Measurements from ENCODE around the gene NPB.

Gene NPB

GRCh38 chr17:81899514-81900166 is 2.4 kb upstream of the NPB start:
- DNase-seq = no peak

- no peak for DNase-seq
Measured at GRCh38 chr17:81900181-81900820, 1.7 kb upstream of the NPB start.

- no peak for DNase-seq
Measured at GRCh38 chr17:81901167-81902022, 643 bp upstream of the NPB start.

- no peak for DNase-seq
Measured at GRCh38 chr17:81902653-81903414, 796 bp downstream of the NPB start.

- no peak for DNase-seq
Measured at GRCh38 chr17:81903415-81903831, 1.4 kb downstream of the NPB start.

- DNase-seq = no peak
Measured at GRCh38 chr17:81903896-81904599, 2.0 kb downstream of the NPB start.

- DNase-seq = no peak
Measured at GRCh38 chr17:81904600-81905423, 2.8 kb downstream of the NPB start.

GRCh38 chr17:81905424-81905875 is 3.4 kb downstream of the NPB start:
- DNase-seq = no peak

- no peak for DNase-seq
Measured at GRCh38 chr17:81905993-81906392, 4.0 kb downstream of the NPB start.

GRCh38 chr17:81906476-81907218 is 4.6 kb downstream of the NPB start:
- no peak for DNase-seq

- DNase-seq = no peak
Measured at GRCh38 chr17:81907219-81908145, 5.4 kb downstream of the NPB start.

GRCh38 chr17:81908793-81909192 is 6.8 kb downstream of the NPB start:
- DNase-seq = no peak

GRCh38 chr17:81909231-81909630 is 7.2 kb downstream of the NPB start:
- DNase-seq = no peak

GRCh38 chr17:81909966-81910839 is 8.2 kb downstream of the NPB start:
- DNase-seq = no peak

- no peak for DNase-seq
Measured at GRCh38 chr17:81910840-81911276, 8.8 kb downstream of the NPB start.

- peak; percentile 95 for DNase-seq
Measured at GRCh38 chr17:81911277-81911961, 9.4 kb downstream of the NPB start, which contains the start of gene PCYT2. Gene PCYT2 (minus strand): TSS chr17:81911399. CDS start chr17:81911355, 44 bp downstream.

- DNase-seq = no peak
Measured at GRCh38 chr17:81911969-81912368, 9.9 kb downstream of the NPB start.

Data from CD4-positive, alpha-beta T cell treated with Interleukin-17A for 1 hour (primary cell).